ENCODE measurements around the gene DTNBP1.

The DTNBP1 gene

GRCh38 chr6:15485936-15486335, 176.9 kb downstream of the DTNBP1 start:
- no peak for TF ChIP-seq CTCF (conservative IDR thresholded peaks at IDR 0.05; ENCODE audit: low read depth)
- DNase-seq (ENCODE audit: low spot score): peak; percentile 49
- POLR2A ChIA-PET (ENCODE audit: low non-redundant PET): no interaction called here
- no peak overlapping the region for H3K27ac ChIP-seq
- CTCF ChIA-PET: interaction anchor here (0.7 kb wide), 1 partner anchor 489 kb away, joined by 7 read pairs; no protein-coding TSS in a partner anchor

- no peak for TF ChIP-seq CTCF (conservative IDR thresholded peaks at IDR 0.05; ENCODE audit: low read depth)
- ChIA-PET CTCF (interaction anchor here (0.6 kb wide), 1 partner anchor 1278 kb away, joined by 5 read pairs; no protein-coding TSS in a partner anchor), POLR2A (ENCODE audit: low non-redundant PET) (interaction anchor here (0.6 kb wide), 1 partner anchor 378 kb away, joined by 3 read pairs; no protein-coding TSS in a partner anchor)
- no peak for DNase-seq (ENCODE audit: low spot score)
- H3K27ac ChIP-seq: no peak overlapping the region
Observed at GRCh38 chr6:15484821-15485220, 178.0 kb downstream of the DTNBP1 start.

GRCh38 chr6:15484140-15484539, 178.7 kb downstream of the DTNBP1 start:
- CTCF ChIA-PET: interaction anchor here (0.6 kb wide), 1 partner anchor 1278 kb away, joined by 5 read pairs; no protein-coding TSS in a partner anchor

GRCh38 chr6:15483060-15483459, 179.8 kb downstream of the DTNBP1 start:
- no peak for DNase-seq (ENCODE audit: low spot score)
- CTCF ChIA-PET: interaction anchor here (0.6 kb wide), 1 partner anchor 8 kb away, joined by 3 read pairs; no protein-coding TSS in a partner anchor
- H3K27ac ChIP-seq: no peak overlapping the region
- TF ChIP-seq CTCF (conservative IDR thresholded peaks at IDR 0.05; ENCODE audit: low read depth): no peak
- POLR2A ChIA-PET (ENCODE audit: low non-redundant PET): no interaction called here

More at GRCh38 chr6:15484140-15484539, 178.7 kb downstream of the DTNBP1 start:
- DNase-seq (ENCODE audit: low spot score): no peak
- POLR2A ChIA-PET (ENCODE audit: low non-redundant PET): no interaction called here
- no peak for TF ChIP-seq CTCF (conservative IDR thresholded peaks at IDR 0.05; ENCODE audit: low read depth)
- H3K27ac ChIP-seq: no peak overlapping the region

GRCh38 chr6:15481390-15482291, 181.2 kb downstream of the DTNBP1 start:
- H3K27ac ChIP-seq: no peak overlapping the region
- TF ChIP-seq CTCF (conservative IDR thresholded peaks at IDR 0.05; ENCODE audit: low read depth): no peak
- POLR2A ChIA-PET (ENCODE audit: low non-redundant PET): no interaction called here
- DNase-seq (ENCODE audit: low spot score): no peak
- CTCF ChIA-PET: no interaction called here

- ChIA-PET CTCF (no interaction called here), POLR2A (ENCODE audit: low non-redundant PET) (no interaction called here)
- no peak for DNase-seq (ENCODE audit: low spot score)
- no peak for TF ChIP-seq CTCF (conservative IDR thresholded peaks at IDR 0.05; ENCODE audit: low read depth)
- H3K27ac ChIP-seq: no peak overlapping the region
Observed at GRCh38 chr6:15480525-15480924, 182.3 kb downstream of the DTNBP1 start.

Measured in RWPE1 (cell line).